Smooth muscle cell of bladder (primary cell): ENCODE results near the gene SEMA3F. TPM values are rescaled to one million over a fixed set of nuclear protein-coding genes. Genes with fewer than 3 reads are reported as not detected.

ENCODE experiments used
- total RNA-seq: library from RNA; depleted of rRNA; stranded (reverse); fragments of >200 nt; gene quantifications from 2 replicates; pipeline ENCODE4 v1.2.3, GENCODE V29; 2014

The SEMA3F gene
- total RNA-seq = 0.14 and 0.92 TPM in 2 replicates

GRCh38 chr3:50154840-50155490 lies at the start of gene SEMA3F:
TSS of gene SEMA3F (plus strand) at chr3:50155324. CDS start at chr3:50159623, 4,299 bp downstream.

GRCh38 chr3:50190936-50191660 lies 36.0 kb downstream of the SEMA3F start, which contains the start of gene GNAT1:
TSS of gene GNAT1 (plus strand) at chr3:50191610. CDS start at chr3:50191726, 116 bp downstream.

GRCh38 chr3:50204804-50205412 lies 49.8 kb downstream of the SEMA3F start, which contains the start of gene SLC38A3:
TSS of gene SLC38A3 (plus strand) at chr3:50205271. CDS start at chr3:50214200, 8,929 bp downstream.

GRCh38 chr3:50235716-50236483 lies 80.8 kb downstream of the SEMA3F start, which contains the start of gene GNAI2:
TSS of gene GNAI2 (plus strand) at chr3:50236204. CDS start at chr3:50236336, 132 bp downstream.

Other genes with a start within 250 kb of the SEMA3F start
- 7.4 and 11.3 TPM in 2 replicates for gene MON1A, start 225.5 kb upstream of the SEMA3F start, total RNA-seq
- 32.7 and 45.2 TPM in 2 replicates for gene RBM6, start 215.2 kb upstream of the SEMA3F start, total RNA-seq
- 99.2 and 108 TPM in 2 replicates for gene RBM5, start 66.4 kb upstream of the SEMA3F start, total RNA-seq
- gene GNAT1, start 36.3 kb downstream of the SEMA3F start, total RNA-seq = not detected in 2 replicates
- not detected in 2 replicates for gene SLC38A3, start 49.9 kb downstream of the SEMA3F start, total RNA-seq
- gene GNAI2, start 80.9 kb downstream of the SEMA3F start, total RNA-seq = 188 and 209 TPM in 2 replicates
- gene SEMA3B, start 113.8 kb downstream of the SEMA3F start, total RNA-seq = 16.5 and 31.8 TPM in 2 replicates
- gene LSMEM2, start 123.8 kb downstream of the SEMA3F start, total RNA-seq = not detected in 2 replicates
- 36.8 and 46.9 TPM in 2 replicates for gene IFRD2, start 137.1 kb downstream of the SEMA3F start, total RNA-seq
- 2.6 and 3.7 TPM in 2 replicates for gene HYAL3, start 144.1 kb downstream of the SEMA3F start, total RNA-seq
- gene NAA80, start 144.1 kb downstream of the SEMA3F start, total RNA-seq = 1.7 and 1.8 TPM in 2 replicates
- gene HYAL1, start 148.2 kb downstream of the SEMA3F start, total RNA-seq = 1.6 and 2.5 TPM in 2 replicates
- 49.8 and 80.7 TPM in 2 replicates for gene HYAL2, start 167.4 kb downstream of the SEMA3F start, total RNA-seq
- gene TUSC2, start 172.9 kb downstream of the SEMA3F start, total RNA-seq = 10.7 and 16.5 TPM in 2 replicates
- 20.2 and 25.1 TPM in 2 replicates for gene RASSF1, start 185.5 kb downstream of the SEMA3F start, total RNA-seq
- 0.28 and 1.1 TPM in 2 replicates for gene ZMYND10, start 190.4 kb downstream of the SEMA3F start, total RNA-seq
- gene NPRL2, start 195.5 kb downstream of the SEMA3F start, total RNA-seq = 21.5 and 24.8 TPM in 2 replicates
- 29.0 and 34.6 TPM in 2 replicates for gene CYB561D2, start 195.5 kb downstream of the SEMA3F start, total RNA-seq
- 27.6 and 42.5 TPM in 2 replicates for gene TMEM115, start 204.2 kb downstream of the SEMA3F start, total RNA-seq